ENCODE data around the gene APOB. TPM values are rescaled to one million over a fixed set of nuclear protein-coding genes. Genes with fewer than 3 reads are reported as not detected.

APOB gene
- total RNA-seq, 4 donors from 2014 or later = 0.11 to 0.13 TPM; not detected in 2

DNA sequence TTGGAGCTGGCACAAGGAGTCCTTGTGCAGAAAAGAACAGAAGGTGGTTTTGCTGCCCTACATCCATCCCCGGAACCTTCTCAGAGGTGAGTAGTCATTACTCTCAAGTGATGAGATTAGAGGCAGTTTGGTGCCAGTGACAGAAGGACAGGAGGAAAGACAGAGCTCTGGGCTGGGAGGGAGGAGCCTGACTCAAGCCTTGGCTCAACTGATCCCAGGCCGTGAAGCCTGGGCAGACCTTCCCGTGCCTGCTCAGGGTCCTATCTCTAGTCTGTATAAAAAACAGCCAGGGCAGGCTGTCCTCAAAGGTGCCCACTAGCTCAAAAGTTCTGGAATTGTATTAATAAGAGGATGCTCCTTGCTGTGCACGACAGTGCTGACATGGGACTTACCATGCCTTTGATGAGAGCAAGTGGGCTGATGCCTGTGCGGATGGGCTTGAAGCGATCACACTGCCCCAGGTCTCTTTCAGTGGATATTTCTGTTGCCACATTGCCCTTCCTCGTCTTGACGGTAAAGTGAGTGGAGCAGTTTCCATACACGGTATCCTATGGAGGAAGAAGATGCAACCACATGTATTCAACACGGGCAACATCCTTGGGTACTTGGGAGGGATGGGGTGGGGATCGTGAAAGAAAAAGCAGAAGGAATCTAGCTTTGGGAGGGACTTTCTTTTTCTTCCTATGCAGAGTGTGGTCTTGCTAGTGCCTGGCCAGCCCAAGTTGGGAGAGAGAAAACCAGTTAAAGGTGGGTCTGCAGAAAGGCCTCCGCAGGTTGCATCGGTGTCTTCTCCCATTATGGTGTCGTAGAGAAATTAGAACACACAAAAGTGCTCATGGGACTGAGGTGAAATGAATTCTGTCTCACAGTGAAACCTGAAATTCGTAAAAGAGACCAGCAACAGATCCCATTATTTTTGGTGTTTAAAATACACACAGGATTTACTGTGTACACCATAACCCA, 6.9 kb downstream of the APOB start:
- no peak for DNase-seq
- intact Hi-C loops (cut with DNase I) = no loop called here
- no peak overlapping the region for H3K4me3 ChIP-seq (replicated peaks in 1 of 3)
- H3K27ac ChIP-seq = no peak overlapping the region
- TF ChIP-seq POLR2A (IDR thresholded peaks at IDR 0.05) = no peak
- TF ChIP-seq, protein P1, sequence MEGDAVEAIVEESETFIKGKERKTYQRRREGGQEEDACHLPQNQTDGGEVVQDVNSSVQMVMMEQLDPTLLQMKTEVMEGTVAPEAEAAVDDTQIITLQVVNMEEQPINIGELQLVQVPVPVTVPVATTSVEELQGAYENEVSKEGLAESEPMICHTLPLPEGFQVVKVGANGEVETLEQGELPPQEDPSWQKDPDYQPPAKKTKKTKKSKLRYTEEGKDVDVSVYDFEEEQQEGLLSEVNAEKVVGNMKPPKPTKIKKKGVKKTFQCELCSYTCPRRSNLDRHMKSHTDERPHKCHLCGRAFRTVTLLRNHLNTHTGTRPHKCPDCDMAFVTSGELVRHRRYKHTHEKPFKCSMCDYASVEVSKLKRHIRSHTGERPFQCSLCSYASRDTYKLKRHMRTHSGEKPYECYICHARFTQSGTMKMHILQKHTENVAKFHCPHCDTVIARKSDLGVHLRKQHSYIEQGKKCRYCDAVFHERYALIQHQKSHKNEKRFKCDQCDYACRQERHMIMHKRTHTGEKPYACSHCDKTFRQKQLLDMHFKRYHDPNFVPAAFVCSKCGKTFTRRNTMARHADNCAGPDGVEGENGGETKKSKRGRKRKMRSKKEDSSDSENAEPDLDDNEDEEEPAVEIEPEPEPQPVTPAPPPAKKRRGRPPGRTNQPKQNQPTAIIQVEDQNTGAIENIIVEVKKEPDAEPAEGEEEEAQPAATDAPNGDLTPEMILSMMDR (IDR thresholded peaks at IDR 0.05) = no peak
- H3K4me1 ChIP-seq = peaks cover 4 to 5% of the 10 kb centered on the region in 2 donors
- no peaks in the 10 kb centered on the region for H3K9me3 ChIP-seq
- H3K27me3 ChIP-seq = no peaks in the 10 kb centered on the region
- no peaks in the 10 kb centered on the region for H3K36me3 ChIP-seq
- 90% methylated on average over 15 of the region's 15 CpGs for WGBS, 2 donors

- Histone ChIP-seq H3K27ac (no peak overlapping the region), H3K4me1 (peaks cover 4 to 5% of the 10 kb centered on the region in 2 donors), H3K36me3 (no peaks in the 10 kb centered on the region), H3K9me3 (no peaks in the 10 kb centered on the region), H3K27me3 (no peaks in the 10 kb centered on the region), H3K4me3 (replicated peaks in 1 of 3) (no peak overlapping the region)
- TF ChIP-seq POLR2A (IDR thresholded peaks at IDR 0.05) = no peak
- TF ChIP-seq, protein P1 (IDR thresholded peaks at IDR 0.05) = no peak
- 95 to 98% methylated on average over 4 of the region's 4 CpGs for WGBS, 2 donors
- no peak for DNase-seq
- intact Hi-C loops (cut with DNase I) = no loop called here
These were observed 7.7 kb downstream of the APOB start for GRCh38 chr2:21035974-21036707.

DNA sequence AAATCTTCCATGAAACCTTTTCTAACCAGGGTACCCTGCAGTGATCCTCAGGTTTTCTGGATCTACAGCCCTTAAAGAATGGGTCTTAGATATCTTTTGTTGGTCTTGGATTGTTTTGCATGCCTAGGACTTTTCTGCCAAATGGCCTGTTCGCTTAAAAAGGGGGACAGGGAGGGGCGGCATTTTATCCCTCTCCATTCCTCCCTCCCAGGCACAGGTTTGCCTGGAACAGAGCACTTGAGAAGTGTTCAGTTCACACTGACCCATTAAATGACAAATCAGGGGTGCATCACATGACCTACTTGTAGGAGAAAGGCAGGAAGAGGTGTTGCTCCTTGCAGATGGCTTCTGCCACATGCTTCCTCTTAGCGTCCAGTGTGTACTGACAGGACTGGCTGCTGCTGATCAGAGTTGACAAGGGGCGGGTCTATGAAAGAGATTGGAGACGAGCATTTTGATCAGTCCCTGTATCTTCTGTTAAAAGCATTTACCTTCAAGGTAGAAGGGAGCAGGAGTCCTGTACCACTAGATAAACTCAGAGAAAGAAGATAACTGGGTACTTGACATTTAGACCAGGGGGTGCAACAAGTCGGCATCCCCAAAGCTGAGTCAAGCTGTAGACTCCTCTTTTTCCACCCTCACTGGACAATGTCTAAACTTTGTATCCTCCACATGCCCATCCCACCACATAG, 8.4 kb downstream of the APOB start:
- TF ChIP-seq POLR2A (IDR thresholded peaks at IDR 0.05) = no peak
- TF ChIP-seq, protein P1 (IDR thresholded peaks at IDR 0.05) = no peak
- no peak overlapping the region for H3K27ac ChIP-seq
- intact Hi-C loops (cut with DNase I) = no loop called here
- H3K4me3 ChIP-seq (replicated peaks in 1 of 3) = no peak overlapping the region
- no peaks in the 10 kb centered on the region for H3K9me3 ChIP-seq
- WGBS, 2 donors = 83 to 88% methylated on average over 6 of the region's 6 CpGs
- no peak for DNase-seq
- H3K36me3 ChIP-seq = no peaks in the 10 kb centered on the region
- H3K4me1 ChIP-seq = peaks cover 4 to 5% of the 10 kb centered on the region in 2 donors
- no peaks in the 10 kb centered on the region for H3K27me3 ChIP-seq

- Histone ChIP-seq H3K9me3 (no peaks in the 10 kb centered on the region), H3K36me3 (no peaks in the 10 kb centered on the region), H3K4me3 (replicated peaks in 1 of 3) (no peak overlapping the region), H3K27me3 (no peaks in the 10 kb centered on the region), H3K27ac (no peak overlapping the region), H3K4me1 (peaks cover 4 to 5% of the 10 kb centered on the region in 2 donors)
- TF ChIP-seq, protein P1 (IDR thresholded peaks at IDR 0.05) = no peak
- no peak for TF ChIP-seq POLR2A (IDR thresholded peaks at IDR 0.05)
- DNase-seq = no peak
- intact Hi-C loops (cut with DNase I) = no loop called here
- WGBS, 2 donors = 92 to 97% methylated on average over 3 of the region's 3 CpGs
These were observed 8.9 kb downstream of the APOB start for GRCh38 chr2:21034972-21035279.
